B cell (primary cell): ENCODE results near the gene FRMPD1. TPM values are rescaled to one million over a fixed set of nuclear protein-coding genes. Genes with fewer than 3 reads are reported as not detected.

Experiments
- ATAC-seq: fragments of 200-7000 bp; cut with Tn5 transposase; one replicate; pipeline ENCODE4 v1.10.0; 2021; ENCODE audit warnings: low read depth, mild to moderate bottlenecking, moderate number of reproducible peaks, moderate library complexity
- CTCF ChIA-PET: fragments of 350-600 bp; sonication (Branson Sonifier 250); formaldehyde crosslinking; loops from one replicate; lab custom pipeline; 2021; ENCODE audit warnings: antibody characterized with exemption, inconsistent platforms; lab: Charles Lee
- POLR2A ChIA-PET: fragments of 350-600 bp; sonication (Branson Sonifier 250); formaldehyde crosslinking; loops from one replicate; lab custom pipeline; 2021; ENCODE audit warnings: antibody characterized with exemption; lab: Charles Lee
- DNase-seq: peaks from one replicate; pipeline ENCODE4 v3.0.0; 2013
- H2AFZ ChIP-seq: 2 replicates; pipeline ENCODE4 v1.6.1; 2012; ENCODE audit warnings: mild to moderate bottlenecking, low read depth, low read length; ENCODE audit not compliant: insufficient read depth, poor library complexity, severe bottlenecking
- H3K27ac ChIP-seq, 2 donors: 1 replicate in 1 of 2; 2 replicates in 1 of 2; pipeline ENCODE4 v1.5.1; 2012 to 2013; ENCODE audit warnings: low read length in 2 of 2, mild to moderate bottlenecking in 2 of 2, moderate library complexity in 1 of 2
- H3K27me3 ChIP-seq, 4 experiments: fragments of 200-600 bp in 1 of 4; sonication (generic) in 1 of 4; replicated peaks in 1 of 4; 1 replicate in 2 of 4; 2 replicates in 2 of 4; pipeline versions ENCODE4 v1.6.1 to v1.7.0; 2013 to 2016; ENCODE audit warnings: low read length in 3 of 4, mild to moderate bottlenecking in 2 of 4, mixed read lengths in 1 of 4, moderate library complexity in 1 of 4; ENCODE audit not compliant: insufficient read depth in 4 of 4, control insufficient read depth in 3 of 4; ENCODE audit errors: control extremely low read depth in 1 of 4
- H3K36me3 ChIP-seq, 2 experiments: replicated peaks in 1 of 2; 1 replicate in 1 of 2; 2 replicates in 1 of 2; pipeline versions ENCODE4 v1.6.1 to v1.7.1; 2013; ENCODE audit warnings: low read length in 1 of 2; ENCODE audit not compliant: insufficient read depth in 2 of 2, control insufficient read depth in 1 of 2; ENCODE audit errors: control extremely low read depth in 1 of 2, extremely low read depth in 1 of 2
- H3K4me1 ChIP-seq, 2 donors: fragments of 200-600 bp in 1 of 2; sonication (generic) in 1 of 2; 1 replicate in 1 of 2; 2 replicates in 1 of 2; pipeline versions ENCODE4 v1.5.1 to v1.6.1; 2013 to 2017; ENCODE audit warnings: low read length in 2 of 2; ENCODE audit not compliant: control insufficient read depth in 2 of 2, insufficient read depth in 2 of 2
- H3K4me2 ChIP-seq: replicated peaks from 2 replicates; pipeline ENCODE3; 2012; ENCODE audit warnings: mild to moderate bottlenecking, low read depth, low read length; ENCODE audit not compliant: poor library complexity, severe bottlenecking
- H3K4me3 ChIP-seq, 5 experiments: fragments of 200-600 bp in 1 of 5; sonication (generic) in 1 of 5; 1 replicate in 3 of 5; 2 replicates in 2 of 5; pipeline versions ENCODE4 v1.5.1 to v1.7.0; 2011 to 2016; ENCODE audit warnings: low read length in 4 of 5, mild to moderate bottlenecking in 4 of 5, low read depth in 2 of 5, control low read depth in 1 of 5, moderate library complexity in 1 of 5; ENCODE audit not compliant: insufficient read depth in 1 of 5; ENCODE audit errors: control extremely low read depth in 1 of 5, extremely low read depth in 1 of 5
- H3K79me2 ChIP-seq: fragments of 200-600 bp; sonication (generic); one replicate; pipeline ENCODE4 v1.6.0; 2016; ENCODE audit warnings: low read length; ENCODE audit not compliant: control insufficient read depth, insufficient read depth
- H3K9ac ChIP-seq: fragments of 200-600 bp; sonication (generic); 2 replicates; pipeline ENCODE4 v1.6.1; 2017; ENCODE audit warnings: mild to moderate bottlenecking, low read length, moderate library complexity
- H3K9me3 ChIP-seq, 3 donors: one replicate each; pipeline versions ENCODE4 v1.6.1 to v1.7.1; 2013; ENCODE audit warnings: low read length in 2 of 3; ENCODE audit not compliant: control insufficient read depth in 2 of 3, insufficient read depth in 1 of 3; ENCODE audit errors: control extremely low read depth in 1 of 3
- H4K20me1 ChIP-seq: 2 replicates; pipeline ENCODE4 v1.6.0; 2012; ENCODE audit warnings: mild to moderate bottlenecking, low read length; ENCODE audit not compliant: insufficient read depth, control insufficient read depth, poor library complexity, severe bottlenecking
- H3K27ac Mint-ChIP-seq: one replicate; pipeline ENCODE4 v1.8.0; 2021; ENCODE audit warnings: mixed read lengths
- H3K27me3 Mint-ChIP-seq: one replicate; pipeline ENCODE4 v1.8.0; 2021; ENCODE audit warnings: mixed read lengths
- H3K4me1 Mint-ChIP-seq: one replicate; pipeline ENCODE4 v1.8.0; 2021; ENCODE audit warnings: mixed read lengths
- H3K4me3 Mint-ChIP-seq: one replicate; pipeline ENCODE4 v1.8.0; 2021; ENCODE audit warnings: mixed read lengths
- H3K9me3 Mint-ChIP-seq: one replicate; pipeline ENCODE4 v1.8.0; 2022; ENCODE audit warnings: mixed read lengths; ENCODE audit not compliant: insufficient read depth
- CTCF ChIP-seq: fragments of 200-600 bp; IDR thresholded peaks from one replicate; pipeline ENCODE4 v1.8.0; 2022; ENCODE audit warnings: antibody characterized with exemption, mild to moderate bottlenecking
- EZH2 ChIP-seq: IDR thresholded peaks from 2 replicates; pipeline ENCODE4 v1.6.1; 2012; ENCODE audit warnings: borderline replicate concordance, low read depth, mild to moderate bottlenecking, moderate library complexity, low read length; ENCODE audit not compliant: insufficient read depth, poor library complexity, severe bottlenecking
- WGBS: methylation state at CpG from one replicate; pipeline ENCODE4 v1.1.5; 2013; ENCODE audit warnings: missing lambda C conversion rate; ENCODE audit not compliant: insufficient coverage; 5-methylcytosine and 5-hydroxymethylcytosine counted together
- intact Hi-C: fragments of 100-400 bp; cut with micrococcal nuclease; formaldehyde crosslinking; loops from one replicate; pipeline ENCODE4 v1.10.0; 2022
- polyA plus RNA-seq: library from polyadenylated mRNA; depleted of rRNA; stranded (reverse); fragments of >200 nt; gene quantifications from 2 replicates; pipeline ENCODE4 v1.2.3, GENCODE V29; 2012
- total RNA-seq, 2 donors: library from RNA; stranded (reverse); fragments of 120-200 nt in 1 of 2; gene quantifications; 1 replicate in 1 of 2; 2 replicates in 1 of 2; pipeline versions ENCODE4 v1.2.3 to v1.2.4, GENCODE V29; 2013 to 2022

Gene FRMPD1
- total and polyA plus RNA-seq, 2 donors (not counting 1 experiment from before 2014, with no cell fraction given), result 0.05 TPM; not detected in 1

- Histone ChIP-seq H3K4me2 (no peak overlapping the region), H3K27ac (no peak overlapping the region), H3K9me3 (no peaks in the 10 kb centered on the region), H3K27me3 (peaks cover 0 to 5% (median 0%) of the 10 kb centered on the region in 4 experiments), H3K36me3 (no peaks in the 10 kb centered on the region), H3K9ac (no peak overlapping the region), H4K20me1 (no peaks in the 10 kb centered on the region), H3K4me1 (no peaks in the 10 kb centered on the region), H2AFZ (no peak overlapping the region), H3K4me3 (no peak overlapping the region), H3K79me2 (no peaks in the 10 kb centered on the region)
- POLR2A ChIA-PET, result no interaction called here
- CTCF ChIA-PET, result interaction anchor here (0.9 kb wide), 1 partner anchor 12 kb away, joined by 3 read pairs; no protein-coding TSS in a partner anchor
- DNase-seq, result no peak
- H3K4me1 Mint-ChIP-seq, result no peaks in the 10 kb centered on the region
- TF ChIP-seq EZH2 (no peak), CTCF (no peak)
- no peak overlapping the region for H3K4me3 Mint-ChIP-seq
- no peak overlapping the region for H3K27ac Mint-ChIP-seq
- no peaks in the 10 kb centered on the region for H3K9me3 Mint-ChIP-seq
- no peak for ATAC-seq
- intact Hi-C loops, result no loop called here
- no CpG with 5 or more reads among the region's 2 CpGs for WGBS
- H3K27me3 Mint-ChIP-seq, result peaks cover 12% of the 10 kb centered on the region
These were observed 82.2 kb downstream of the FRMPD1 start for GRCh38 chr9:37732952-37733351.

DNA sequence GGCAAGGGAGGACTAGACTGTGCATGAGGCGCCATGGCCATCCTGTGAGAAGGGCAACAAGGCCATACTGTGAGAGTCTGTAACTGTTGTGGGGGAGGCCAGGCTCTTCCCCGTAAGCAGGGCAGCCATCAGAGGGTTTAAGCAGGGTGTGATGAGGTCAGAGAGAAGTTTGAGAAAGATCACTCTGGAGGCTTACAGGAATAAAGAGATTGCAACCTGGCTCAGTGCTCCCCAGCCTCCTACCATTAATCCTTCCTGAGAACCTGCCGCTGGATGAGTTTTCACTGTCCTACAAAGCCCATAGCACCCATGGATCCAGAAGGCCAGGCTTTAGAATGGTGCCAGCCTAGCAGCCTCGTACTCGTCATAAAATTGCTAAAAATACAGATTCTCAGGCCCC is 88.5 kb downstream of the FRMPD1 start:
- no peak for TF ChIP-seq CTCF
- no peak for TF ChIP-seq EZH2
- intact Hi-C loops, result no loop called here
- peaks cover 7% of the 10 kb centered on the region for H3K27me3 Mint-ChIP-seq
- Histone ChIP-seq H3K27me3 (no peaks in the 10 kb centered on the region), H2AFZ (no peak overlapping the region), H3K4me3 (no peak overlapping the region), H3K9me3 (no peaks in the 10 kb centered on the region), H4K20me1 (no peaks in the 10 kb centered on the region), H3K4me1 (no peaks in the 10 kb centered on the region), H3K36me3 (no peaks in the 10 kb centered on the region), H3K9ac (no peak overlapping the region), H3K79me2 (no peaks in the 10 kb centered on the region), H3K4me2 (no peak overlapping the region), H3K27ac (no peak overlapping the region)
- H3K4me1 Mint-ChIP-seq, result no peaks in the 10 kb centered on the region
- H3K27ac Mint-ChIP-seq, result no peak overlapping the region
- POLR2A ChIA-PET, result no interaction called here
- no peak for ATAC-seq
- 96% methylated on average over 3 of the region's 5 CpGs for WGBS
- H3K4me3 Mint-ChIP-seq, result no peak overlapping the region
- CTCF ChIA-PET, result no interaction called here
- no peaks in the 10 kb centered on the region for H3K9me3 Mint-ChIP-seq
- no peak for DNase-seq
